Left renal cortex interstitium (tissue), 4 donors: ENCODE measurements around the gene HIF3A. TPM values are rescaled to one million over a fixed set of nuclear protein-coding genes. Genes with fewer than 3 reads are reported as not detected.
"Not testable (repeated sequence)": the region's sequence is repeated elsewhere in the genome, so short reads cannot be mapped to it uniquely, and the experiment has no call there.

Source experiments
- DNase-seq, 4 donors: peaks; one replicate each; pipeline ENCODE4 v3.0.0-alpha.2; 2013; ENCODE audit warnings: low read depth in 4 of 4, low spot score in 2 of 4, missing footprints in 1 of 4
- polyA plus RNA-seq, 4 donors: library from polyadenylated mRNA; unstranded; fragments of 120-200 nt; gene quantifications; one replicate each; pipeline ENCODE4 v1.2.1, GENCODE V29; 2013; ENCODE audit not compliant: insufficient read length in 4 of 4

HIF3A gene
- polyA plus RNA-seq, 4 donors: 26.5 to 76.0 (median 49.9) TPM

GRCh38 chr19:46321653-46322052, 24.8 kb downstream of the HIF3A start:
- no peak for DNase-seq

- not testable (repeated sequence) for DNase-seq
Measured at GRCh38 chr19:46323227-46323626, 26.4 kb downstream of the HIF3A start.

GRCh38 chr19:46324277-46324676, 27.4 kb downstream of the HIF3A start:
- no peak for DNase-seq

GRCh38 chr19:46326608-46327007, 29.8 kb downstream of the HIF3A start:
- no peak for DNase-seq

- DNase-seq: no peak
Measured at GRCh38 chr19:46328079-46328478, 31.2 kb downstream of the HIF3A start.

- DNase-seq: no peak
Measured at GRCh38 chr19:46330319-46330918, 33.6 kb downstream of the HIF3A start.

GRCh38 chr19:46337487-46337886, 40.6 kb downstream of the HIF3A start:
- no peak for DNase-seq

- DNase-seq: no peak
Measured at GRCh38 chr19:46339446-46339845, 42.6 kb downstream of the HIF3A start.

- DNase-seq: no peak
Measured at GRCh38 chr19:46340051-46340659, 43.3 kb downstream of the HIF3A start.

GRCh38 chr19:46341937-46342336, 45.1 kb downstream of the HIF3A start:
- DNase-seq: no peak

GRCh38 chr19:46344363-46344762, 47.5 kb downstream of the HIF3A start:
- no peak for DNase-seq

GRCh38 chr19:46345157-46345556, 48.3 kb downstream of the HIF3A start:
- no peak for DNase-seq

GRCh38 chr19:46346821-46347571, 50.2 kb downstream of the HIF3A start, which contains the start of gene PPP5C:
Gene PPP5C (plus strand): TSS chr19:46347087. CDS start chr19:46347097, 10 bp downstream.
- peak; percentile 79 to 89 (median 80) for DNase-seq

- no peak for DNase-seq
Measured at GRCh38 chr19:46347572-46347883, 50.7 kb downstream of the HIF3A start.

- no peak for DNase-seq
Measured at GRCh38 chr19:46347985-46348384, 51.1 kb downstream of the HIF3A start.

- no peak for DNase-seq
Measured at GRCh38 chr19:46349311-46349993, 52.6 kb downstream of the HIF3A start.

GRCh38 chr19:46350029-46350757, 53.4 kb downstream of the HIF3A start:
- no peak for DNase-seq

GRCh38 chr19:46350758-46351159, 53.9 kb downstream of the HIF3A start:
- DNase-seq: no peak

- DNase-seq: no peak
Measured at GRCh38 chr19:46351241-46352041, 54.6 kb downstream of the HIF3A start.
